Suprapubic skin (tissue), 4 donors: Measurements from ENCODE around the gene DIP2C.

Source experiments
- EP300 ChIP-seq: sonication (generic); formaldehyde crosslinking; IDR thresholded peaks from one replicate; pipeline ENCODE4 v1.6.1; 2017; ENCODE audit warnings: antibody characterized with exemption
- POLR2A ChIP-seq, 2 donors: fragments of 450-650 bp; IDR thresholded peaks; one replicate each; pipeline ENCODE4 v1.6.1; 2017; ENCODE audit warnings: antibody characterized with exemption in 2 of 2, mild to moderate bottlenecking in 2 of 2, moderate library complexity in 2 of 2
- POLR2AphosphoS5 ChIP-seq, 3 donors: sonication (generic); formaldehyde crosslinking; IDR thresholded peaks; one replicate each; pipeline ENCODE4 v1.6.1; 2017; ENCODE audit warnings: antibody characterized with exemption in 3 of 3
- TF ChIP-seq, protein P1 (sequence below), 2 donors: fragments of 200-600 bp in 1 of 2; fragments of 450-650 bp in 1 of 2; sonication (generic) in 1 of 2; IDR thresholded peaks; one replicate each; pipeline ENCODE4 v1.5.1; 2016 to 2019; ENCODE audit warnings: antibody characterized with exemption in 2 of 2, mild to moderate bottlenecking in 1 of 2, moderate library complexity in 1 of 2

GRCh38 chr10:497289-497688, 192.2 kb downstream of the DIP2C start:
- TF ChIP-seq, protein P1, sequence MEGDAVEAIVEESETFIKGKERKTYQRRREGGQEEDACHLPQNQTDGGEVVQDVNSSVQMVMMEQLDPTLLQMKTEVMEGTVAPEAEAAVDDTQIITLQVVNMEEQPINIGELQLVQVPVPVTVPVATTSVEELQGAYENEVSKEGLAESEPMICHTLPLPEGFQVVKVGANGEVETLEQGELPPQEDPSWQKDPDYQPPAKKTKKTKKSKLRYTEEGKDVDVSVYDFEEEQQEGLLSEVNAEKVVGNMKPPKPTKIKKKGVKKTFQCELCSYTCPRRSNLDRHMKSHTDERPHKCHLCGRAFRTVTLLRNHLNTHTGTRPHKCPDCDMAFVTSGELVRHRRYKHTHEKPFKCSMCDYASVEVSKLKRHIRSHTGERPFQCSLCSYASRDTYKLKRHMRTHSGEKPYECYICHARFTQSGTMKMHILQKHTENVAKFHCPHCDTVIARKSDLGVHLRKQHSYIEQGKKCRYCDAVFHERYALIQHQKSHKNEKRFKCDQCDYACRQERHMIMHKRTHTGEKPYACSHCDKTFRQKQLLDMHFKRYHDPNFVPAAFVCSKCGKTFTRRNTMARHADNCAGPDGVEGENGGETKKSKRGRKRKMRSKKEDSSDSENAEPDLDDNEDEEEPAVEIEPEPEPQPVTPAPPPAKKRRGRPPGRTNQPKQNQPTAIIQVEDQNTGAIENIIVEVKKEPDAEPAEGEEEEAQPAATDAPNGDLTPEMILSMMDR (IDR thresholded peaks at IDR 0.05): no peak
- TF ChIP-seq POLR2AphosphoS5 (IDR thresholded peaks at IDR 0.05) (no peak), POLR2A (IDR thresholded peaks at IDR 0.05) (no peak), EP300 (no peak)
